T47D (cell line): ENCODE data around the gene SIRPB1.
"Not testable (repeated sequence)": the region's sequence is repeated elsewhere in the genome, so short reads cannot be mapped to it uniquely, and the experiment has no call there.

Source experiments
- DNase-seq, 2 experiments: peaks; one replicate each; pipeline versions ENCODE4 v3.0.0 to v3.0.0-alpha.2; 2011 to 2012; ENCODE audit warnings: low read depth in 1 of 2, low spot score in 1 of 2
- JUND ChIP-seq: IDR thresholded peaks from 2 replicates; pipeline ENCODE4 v1.6.1; 2012; ENCODE audit warnings: low read depth
- in situ Hi-C: cut with HindIII; loops from 2 replicates; pipeline ENCODE4 v1.10.0; 2016; ENCODE audit warnings: low sequenced_read_pairs, low pct_unique_long_range_greater_than_20kb

Gene SIRPB1

GRCh38 chr20:1652960-1653359 is 33.2 kb upstream of the SIRPB1 start:
- in situ Hi-C loops: no loop called here
- TF ChIP-seq JUND: no peak
- no peak for DNase-seq

GRCh38 chr20:1652104-1652503 is 32.3 kb upstream of the SIRPB1 start:
- TF ChIP-seq JUND: no peak
- in situ Hi-C loops: no loop called here
- DNase-seq: no peak

GRCh38 chr20:1651268-1652058 is 31.7 kb upstream of the SIRPB1 start:
- in situ Hi-C loops: no loop called here
- no peak for TF ChIP-seq JUND
- DNase-seq: no peak

GRCh38 chr20:1648101-1648500 is 28.3 kb upstream of the SIRPB1 start:
- in situ Hi-C loops: no loop called here
- DNase-seq: no peak
- TF ChIP-seq JUND: no peak

GRCh38 chr20:1646975-1647431 is 27.2 kb upstream of the SIRPB1 start:
- TF ChIP-seq JUND: no peak
- in situ Hi-C loops: no loop called here
- DNase-seq: no peak

GRCh38 chr20:1644101-1644962 is 24.5 kb upstream of the SIRPB1 start:
- no peak for DNase-seq
- in situ Hi-C loops: no loop called here
- no peak for TF ChIP-seq JUND

- in situ Hi-C loops, DNase-seq: not testable (repeated sequence)
These were observed 18.8 kb upstream of the SIRPB1 start for GRCh38 chr20:1638643-1639042.

GRCh38 chr20:1637755-1638154 is 17.9 kb upstream of the SIRPB1 start:
- DNase-seq: no peak
- in situ Hi-C loops: no loop called here
- TF ChIP-seq JUND: no peak

- no peak for DNase-seq
- TF ChIP-seq JUND: no peak
- in situ Hi-C loops: no loop called here
These were observed 17.4 kb upstream of the SIRPB1 start for GRCh38 chr20:1637226-1637625.

GRCh38 chr20:1636621-1637020 is 16.8 kb upstream of the SIRPB1 start:
- in situ Hi-C loops: no loop called here
- TF ChIP-seq JUND: no peak
- DNase-seq: no peak

- no peak for DNase-seq
- no peak for TF ChIP-seq JUND
- in situ Hi-C loops: no loop called here
These were observed 15.6 kb upstream of the SIRPB1 start for GRCh38 chr20:1635291-1635979.

- DNase-seq: no peak
- in situ Hi-C loops: no loop called here
- no peak for TF ChIP-seq JUND
These were observed 13.7 kb upstream of the SIRPB1 start for GRCh38 chr20:1633535-1633934.

GRCh38 chr20:1632178-1632577 is 12.4 kb upstream of the SIRPB1 start:
- DNase-seq: no peak
- in situ Hi-C loops: no loop called here

More at GRCh38 chr20:1632178-1632577, 12.4 kb upstream of the SIRPB1 start:
- TF ChIP-seq JUND: no peak
